ENCODE data around the gene DCAF4.
A peak's percentile ranks its signal among the peaks of the same experiment; 100 is the strongest.
"Not testable (repeated sequence)": the region's sequence is repeated elsewhere in the genome, so short reads cannot be mapped to it uniquely, and the experiment has no call there.

The DCAF4 gene

DNA sequence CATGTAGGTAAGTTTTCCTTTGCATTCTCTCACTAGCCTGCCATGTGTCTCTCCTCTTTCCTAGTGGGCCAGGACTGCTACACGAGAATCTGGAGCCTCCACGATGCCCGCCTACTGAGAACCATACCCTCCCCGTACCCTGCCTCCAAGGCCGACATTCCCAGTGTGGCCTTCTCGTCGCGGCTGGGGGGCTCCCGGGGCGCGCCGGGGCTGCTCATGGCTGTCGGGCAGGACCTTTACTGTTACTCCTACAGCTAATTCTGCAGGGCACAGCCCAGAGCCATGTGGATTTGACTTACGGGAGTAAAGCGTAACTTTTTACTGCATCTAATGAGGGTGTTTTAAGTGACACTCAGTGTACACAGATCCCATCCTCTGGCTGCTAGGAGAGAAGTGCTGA, 32.3 kb downstream of the DCAF4 start:
- TF ChIP-seq, protein P1, sequence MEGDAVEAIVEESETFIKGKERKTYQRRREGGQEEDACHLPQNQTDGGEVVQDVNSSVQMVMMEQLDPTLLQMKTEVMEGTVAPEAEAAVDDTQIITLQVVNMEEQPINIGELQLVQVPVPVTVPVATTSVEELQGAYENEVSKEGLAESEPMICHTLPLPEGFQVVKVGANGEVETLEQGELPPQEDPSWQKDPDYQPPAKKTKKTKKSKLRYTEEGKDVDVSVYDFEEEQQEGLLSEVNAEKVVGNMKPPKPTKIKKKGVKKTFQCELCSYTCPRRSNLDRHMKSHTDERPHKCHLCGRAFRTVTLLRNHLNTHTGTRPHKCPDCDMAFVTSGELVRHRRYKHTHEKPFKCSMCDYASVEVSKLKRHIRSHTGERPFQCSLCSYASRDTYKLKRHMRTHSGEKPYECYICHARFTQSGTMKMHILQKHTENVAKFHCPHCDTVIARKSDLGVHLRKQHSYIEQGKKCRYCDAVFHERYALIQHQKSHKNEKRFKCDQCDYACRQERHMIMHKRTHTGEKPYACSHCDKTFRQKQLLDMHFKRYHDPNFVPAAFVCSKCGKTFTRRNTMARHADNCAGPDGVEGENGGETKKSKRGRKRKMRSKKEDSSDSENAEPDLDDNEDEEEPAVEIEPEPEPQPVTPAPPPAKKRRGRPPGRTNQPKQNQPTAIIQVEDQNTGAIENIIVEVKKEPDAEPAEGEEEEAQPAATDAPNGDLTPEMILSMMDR (IDR thresholded peaks at IDR 0.05; ENCODE audit: low read depth, low read length) = no peak
- DNase-seq (ENCODE audit: extremely low read depth, low read depth) = no peak

DNA sequence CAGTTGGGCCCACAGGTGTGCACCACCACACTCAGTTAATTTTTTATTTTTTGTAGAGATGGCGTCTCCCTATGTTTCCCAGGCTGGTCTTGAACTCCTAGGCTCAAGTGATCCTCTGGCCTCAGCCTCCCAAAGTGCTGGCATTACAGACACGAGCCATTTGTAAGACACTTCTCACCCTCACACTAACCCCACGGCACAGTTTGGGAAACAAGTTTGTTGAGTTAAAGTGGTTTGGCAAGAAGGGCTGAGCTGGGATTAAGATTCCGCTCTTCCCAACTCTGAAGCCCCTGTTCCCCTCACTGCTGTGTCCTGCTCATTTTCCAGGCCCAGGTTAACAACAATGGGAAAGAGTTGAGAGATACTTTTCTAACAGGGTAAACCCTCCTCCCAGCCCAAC, 34.8 kb downstream of the DCAF4 start:
- DNase-seq (ENCODE audit: extremely low read depth, low read depth) = not testable (repeated sequence)

DNA sequence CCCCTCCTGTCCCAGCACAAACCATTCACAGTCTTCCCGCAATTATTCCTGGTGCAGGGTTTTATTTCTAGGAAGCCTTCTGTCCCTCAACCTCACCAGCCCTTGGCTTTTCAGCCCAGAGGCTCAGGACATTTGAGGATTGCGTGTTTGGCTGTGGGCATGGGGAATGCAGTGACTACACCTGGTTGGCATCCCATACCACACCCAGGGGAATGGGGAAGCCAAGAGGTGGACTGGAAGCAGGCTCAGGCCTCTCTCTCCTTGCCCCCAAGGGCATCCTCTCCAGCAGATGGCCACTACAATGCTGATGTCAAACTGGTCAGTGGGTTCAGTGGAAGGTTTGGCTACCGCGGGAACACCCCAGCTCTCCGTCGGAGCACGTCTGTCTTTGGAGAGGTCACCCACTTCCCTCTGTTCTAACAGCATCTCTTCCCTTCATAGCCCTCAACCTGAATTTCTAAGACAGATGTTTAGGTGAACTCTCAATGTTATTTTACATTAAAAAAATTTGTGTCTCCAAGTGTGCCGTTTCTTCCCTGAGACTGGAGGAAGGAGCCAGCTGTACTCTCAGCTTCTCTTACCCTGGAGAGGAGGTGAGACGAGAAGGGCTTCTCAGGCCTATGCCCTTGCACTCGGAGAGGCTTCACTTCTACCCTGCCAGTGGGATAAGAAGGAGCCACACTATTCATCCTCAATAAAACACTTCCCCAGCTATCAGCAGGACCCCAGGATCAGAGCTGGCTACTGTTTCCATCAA, 35.5 kb downstream of the DCAF4 start:
- TF ChIP-seq, protein P1 (IDR thresholded peaks at IDR 0.05; ENCODE audit: low read depth, low read length) = no peak
- DNase-seq (ENCODE audit: extremely low read depth, low read depth) = no peak

DNA sequence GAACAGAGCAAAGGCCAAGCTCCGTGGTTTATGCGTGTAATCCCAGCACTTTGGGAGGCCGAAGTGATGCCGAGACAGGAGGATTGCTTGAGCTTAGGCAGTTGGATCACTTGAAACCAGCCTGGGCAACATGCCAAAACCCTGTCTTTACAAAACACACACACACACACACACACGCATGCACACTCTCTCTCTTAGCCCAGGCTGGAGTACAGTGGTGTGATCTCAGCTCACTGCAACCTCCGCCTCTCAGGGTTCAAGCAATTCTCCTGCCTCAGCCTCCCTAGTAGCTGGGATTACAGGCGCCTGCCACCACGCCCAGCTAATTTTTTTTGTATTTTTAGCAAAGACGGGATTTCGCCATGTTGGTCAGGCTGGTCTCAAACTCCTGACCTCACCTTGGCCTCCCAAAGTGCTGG, 36.1 kb downstream of the DCAF4 start:
- DNase-seq (ENCODE audit: extremely low read depth, low read depth) = peak; percentile 51

DNA sequence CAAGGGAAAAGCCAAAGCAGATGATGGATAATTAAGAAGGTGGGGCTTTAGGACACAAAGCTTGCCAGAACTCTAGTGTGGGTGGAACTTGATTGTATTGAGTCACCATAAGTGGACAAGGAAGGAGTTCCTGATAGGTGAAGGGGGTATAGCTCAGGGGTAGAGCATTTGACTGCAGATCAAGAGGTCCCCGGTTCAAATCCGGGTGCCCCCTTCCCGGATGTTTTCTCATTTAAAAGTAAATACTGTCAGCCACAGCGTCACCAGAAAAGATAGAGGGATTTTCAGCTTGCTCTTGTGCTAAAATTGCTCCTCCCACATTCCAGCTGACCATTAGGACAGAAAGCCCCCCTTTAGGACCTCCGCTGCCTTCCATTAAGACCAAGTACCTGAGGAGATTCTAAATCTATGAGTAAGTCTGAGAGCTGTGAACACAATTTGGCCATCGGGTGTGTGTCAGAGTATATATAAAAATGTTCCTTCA, 36.6 kb downstream of the DCAF4 start:
- TF ChIP-seq, protein P1 (IDR thresholded peaks at IDR 0.05; ENCODE audit: low read depth, low read length) = no peak
- peak; percentile 80 for DNase-seq (ENCODE audit: extremely low read depth, low read depth)

DNA sequence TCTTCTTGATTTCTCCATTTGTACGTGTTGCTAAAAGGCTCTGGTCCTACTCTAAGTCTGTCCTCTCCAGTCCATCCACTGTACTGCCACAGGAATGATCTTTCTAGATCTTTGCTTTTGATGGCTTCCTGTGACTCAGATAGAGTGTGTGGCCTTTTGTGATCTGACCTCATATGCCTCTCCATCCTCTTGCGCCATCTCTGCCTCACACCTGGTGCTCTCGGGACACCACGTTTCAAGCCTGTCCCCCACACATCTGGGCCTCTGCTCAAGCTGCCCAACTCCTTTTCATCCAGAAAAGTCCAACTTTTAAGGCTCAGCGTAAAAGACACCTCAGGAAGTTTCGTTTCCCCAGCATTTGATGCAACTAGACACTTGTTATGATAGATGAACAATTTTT, 39.0 kb downstream of the DCAF4 start:
- TF ChIP-seq, protein P1 (IDR thresholded peaks at IDR 0.05; ENCODE audit: low read depth, low read length) = no peak
- no peak for DNase-seq (ENCODE audit: extremely low read depth, low read depth)

DNA sequence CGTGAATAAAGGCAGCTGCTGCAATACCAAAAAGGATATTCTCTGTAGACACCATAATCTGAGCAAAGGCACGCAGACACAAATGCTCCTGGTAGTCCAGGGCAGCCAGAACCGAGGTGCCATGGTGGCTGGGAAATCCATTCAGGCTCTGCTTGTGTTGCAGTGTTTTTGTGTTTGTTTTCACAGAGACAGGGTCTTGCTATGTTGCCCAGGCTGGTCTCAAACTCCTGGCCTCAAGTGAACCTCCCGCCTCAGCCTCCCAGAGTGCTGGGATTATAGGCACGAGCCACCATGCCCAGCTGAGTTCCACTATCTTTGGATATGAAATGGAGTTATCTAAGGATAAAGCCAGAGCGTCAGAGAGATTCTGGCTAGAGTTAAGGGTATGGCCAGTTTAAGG, 39.8 kb downstream of the DCAF4 start:
- TF ChIP-seq, protein P1 (IDR thresholded peaks at IDR 0.05; ENCODE audit: low read depth, low read length) = no peak
- no peak for DNase-seq (ENCODE audit: extremely low read depth, low read depth)

DNA sequence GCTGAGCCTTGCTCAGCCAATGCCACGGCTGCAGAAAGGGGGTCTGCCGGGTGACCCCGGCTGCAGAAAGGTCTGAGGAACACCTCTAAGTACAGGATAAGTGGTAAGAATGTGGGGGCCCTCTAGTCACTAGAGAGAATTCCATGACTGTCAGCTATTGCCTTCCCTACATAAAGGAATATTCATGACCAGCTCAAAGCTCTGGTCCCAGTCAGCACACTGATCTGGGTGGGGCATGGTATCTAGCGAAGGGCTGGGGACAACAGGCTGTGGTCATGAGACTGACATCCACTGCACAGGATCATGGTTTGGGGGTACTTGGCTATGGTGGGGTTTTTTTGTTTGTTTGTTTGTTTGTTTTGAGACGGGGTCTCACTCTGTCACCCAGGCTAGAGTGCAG, 42.1 kb downstream of the DCAF4 start:
- TF ChIP-seq, protein P1 (IDR thresholded peaks at IDR 0.05; ENCODE audit: low read depth, low read length) = no peak

More for the DNA sequence above, 42.1 kb downstream of the DCAF4 start:
- no peak for DNase-seq (ENCODE audit: extremely low read depth, low read depth)
